DOHH2 (cell line): ENCODE data around the gene HCRTR1.

ENCODE experiments used
- H3F3A ChIP-seq: fragments of 200-600 bp; sonication (generic), shearing (Covaris generic); 2 replicates; pipeline ENCODE4 v1.6.0; 2016; ENCODE audit warnings: antibody characterized with exemption, mild to moderate bottlenecking; ENCODE audit not compliant: control insufficient read depth, insufficient read depth
- H3K27ac ChIP-seq: fragments of 200-600 bp; sonication (generic); 2 replicates; pipeline ENCODE4 v1.5.1; 2014; ENCODE audit warnings: low read depth, mild to moderate bottlenecking, low read length, moderate library complexity
- H3K27me3 ChIP-seq: fragments of 200-600 bp; sonication (generic); 2 replicates; pipeline ENCODE4 v1.6.1; 2014; ENCODE audit warnings: mild to moderate bottlenecking, low read length, mixed read lengths; ENCODE audit not compliant: control insufficient read depth
- H3K36me3 ChIP-seq: fragments of 200-600 bp; sonication (generic); 2 replicates; pipeline ENCODE4 v1.6.1; 2014; ENCODE audit warnings: mild to moderate bottlenecking, low read length, moderate library complexity, mixed read lengths; ENCODE audit not compliant: control insufficient read depth
- H3K4me1 ChIP-seq: fragments of 200-600 bp; sonication (generic); 2 replicates; pipeline ENCODE4 v1.6.1; 2014; ENCODE audit warnings: mild to moderate bottlenecking, low read length, mixed read lengths; ENCODE audit not compliant: control insufficient read depth
- H3K4me2 ChIP-seq: fragments of 200-600 bp; sonication (generic); 2 replicates; pipeline ENCODE4 v1.6.0; 2014; ENCODE audit warnings: mild to moderate bottlenecking, low read length, moderate library complexity
- H3K4me3 ChIP-seq: fragments of 200-600 bp; sonication (generic); 2 replicates; pipeline ENCODE4 v1.5.1; 2014; ENCODE audit warnings: mild to moderate bottlenecking, low read length, mixed read lengths
- H3K79me2 ChIP-seq: fragments of 200-600 bp; sonication (generic); 2 replicates; pipeline ENCODE4 v1.6.1; 2014; ENCODE audit warnings: mild to moderate bottlenecking, low read length, mixed read lengths; ENCODE audit not compliant: control insufficient read depth
- H3K9me2 ChIP-seq: fragments of 200-600 bp; sonication (generic); replicated peaks from 2 replicates; pipeline ENCODE4 v1.6.1; 2014; ENCODE audit warnings: mild to moderate bottlenecking, low read length, mixed read lengths; ENCODE audit not compliant: control insufficient read depth
- H3K9me3 ChIP-seq: fragments of 200-600 bp; sonication (generic); 2 replicates; pipeline ENCODE4 v1.6.1; 2014; ENCODE audit warnings: antibody characterized with exemption, low read length, mixed read lengths; ENCODE audit not compliant: control insufficient read depth, insufficient read depth
- H4K20me1 ChIP-seq: fragments of 200-600 bp; sonication (generic); 2 replicates; pipeline ENCODE4 v1.6.0; 2014; ENCODE audit warnings: low read depth, mild to moderate bottlenecking, antibody characterized with exemption, low read length, moderate library complexity; ENCODE audit not compliant: control insufficient read depth, insufficient read depth
- EZH2phosphoT487 ChIP-seq: fragments of 200-600 bp; sonication (generic); IDR thresholded peaks from 2 replicates; pipeline ENCODE4 v1.6.1; 2017; ENCODE audit warnings: borderline replicate concordance, mild to moderate bottlenecking, antibody characterized with exemption, low read length, moderate library complexity, mixed read lengths
- TF ChIP-seq, protein P1 (sequence below): fragments of 200-600 bp; sonication (generic); IDR thresholded peaks from one replicate; pipeline ENCODE4 v1.5.1; 2014; ENCODE audit warnings: antibody characterized with exemption, mild to moderate bottlenecking, low read depth, low read length; ENCODE audit not compliant: poor library complexity, severe bottlenecking

The HCRTR1 gene

DNA sequence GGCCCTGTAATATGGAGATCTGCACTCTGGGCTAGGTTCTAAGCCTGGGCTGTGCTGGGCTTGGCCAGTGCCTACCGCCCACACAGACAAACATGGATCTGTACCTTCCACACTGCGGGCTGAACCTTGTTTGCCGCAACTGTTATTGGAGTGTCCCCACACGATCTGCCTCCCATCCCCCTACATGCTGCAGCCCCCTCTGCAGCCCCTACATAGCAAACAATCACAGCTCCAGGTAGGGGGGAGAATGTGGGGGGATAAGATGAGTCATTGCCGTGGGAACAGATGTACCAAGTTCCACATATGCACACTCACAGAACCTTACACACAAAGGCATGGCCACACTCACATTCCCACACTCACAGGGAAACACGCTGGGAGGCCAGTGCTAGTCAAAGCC lies 2.1 kb upstream of the HCRTR1 start:
- Histone ChIP-seq H3K36me3 (no peaks in the 10 kb centered on the region), H3K9me3 (no peaks in the 10 kb centered on the region), H3K27me3 (peaks cover 21% of the 10 kb centered on the region), H3K4me1 (peaks cover 9% of the 10 kb centered on the region), H4K20me1 (no peaks in the 10 kb centered on the region), H3K27ac (no peak overlapping the region), H3F3A (no peaks in the 10 kb centered on the region), H3K9me2 (no peaks in the 10 kb centered on the region), H3K4me3 (no peak overlapping the region), H3K79me2 (no peaks in the 10 kb centered on the region), H3K4me2 (no peak overlapping the region)
- no peak for TF ChIP-seq EZH2phosphoT487
- TF ChIP-seq, protein P1, sequence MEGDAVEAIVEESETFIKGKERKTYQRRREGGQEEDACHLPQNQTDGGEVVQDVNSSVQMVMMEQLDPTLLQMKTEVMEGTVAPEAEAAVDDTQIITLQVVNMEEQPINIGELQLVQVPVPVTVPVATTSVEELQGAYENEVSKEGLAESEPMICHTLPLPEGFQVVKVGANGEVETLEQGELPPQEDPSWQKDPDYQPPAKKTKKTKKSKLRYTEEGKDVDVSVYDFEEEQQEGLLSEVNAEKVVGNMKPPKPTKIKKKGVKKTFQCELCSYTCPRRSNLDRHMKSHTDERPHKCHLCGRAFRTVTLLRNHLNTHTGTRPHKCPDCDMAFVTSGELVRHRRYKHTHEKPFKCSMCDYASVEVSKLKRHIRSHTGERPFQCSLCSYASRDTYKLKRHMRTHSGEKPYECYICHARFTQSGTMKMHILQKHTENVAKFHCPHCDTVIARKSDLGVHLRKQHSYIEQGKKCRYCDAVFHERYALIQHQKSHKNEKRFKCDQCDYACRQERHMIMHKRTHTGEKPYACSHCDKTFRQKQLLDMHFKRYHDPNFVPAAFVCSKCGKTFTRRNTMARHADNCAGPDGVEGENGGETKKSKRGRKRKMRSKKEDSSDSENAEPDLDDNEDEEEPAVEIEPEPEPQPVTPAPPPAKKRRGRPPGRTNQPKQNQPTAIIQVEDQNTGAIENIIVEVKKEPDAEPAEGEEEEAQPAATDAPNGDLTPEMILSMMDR = no peak

DNA sequence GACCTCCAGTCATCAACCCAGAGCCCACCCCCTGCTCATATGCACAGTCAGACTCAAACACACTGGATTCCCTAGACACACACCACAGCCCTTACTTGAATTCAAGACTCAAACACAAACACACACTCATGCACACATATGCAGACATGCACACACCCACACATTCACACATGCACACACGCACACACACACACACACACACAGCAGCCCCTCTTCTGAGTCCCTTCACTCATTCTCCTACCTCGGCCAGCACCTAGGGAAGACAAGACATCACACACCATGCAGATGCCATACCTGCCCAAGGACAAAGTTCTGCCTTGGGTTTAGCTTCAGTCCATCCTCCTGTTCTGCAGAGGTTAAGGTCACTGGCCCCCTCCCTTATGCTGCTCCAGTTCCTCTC lies 1.6 kb upstream of the HCRTR1 start:
- no peaks in the 10 kb centered on the region for H4K20me1 ChIP-seq
- H3K4me2 ChIP-seq = no peak overlapping the region
- no peaks in the 10 kb centered on the region for H3K9me2 ChIP-seq
- H3K4me3 ChIP-seq = no peak overlapping the region
- peaks cover 9% of the 10 kb centered on the region for H3K4me1 ChIP-seq
- no peaks in the 10 kb centered on the region for H3K36me3 ChIP-seq
- H3K27ac ChIP-seq = no peak overlapping the region
- no peaks in the 10 kb centered on the region for H3K79me2 ChIP-seq
- TF ChIP-seq, protein P1 = no peak
- no peak for TF ChIP-seq EZH2phosphoT487
- H3K9me3 ChIP-seq = no peaks in the 10 kb centered on the region
- no peaks in the 10 kb centered on the region for H3F3A ChIP-seq
- peaks cover 21% of the 10 kb centered on the region for H3K27me3 ChIP-seq

DNA sequence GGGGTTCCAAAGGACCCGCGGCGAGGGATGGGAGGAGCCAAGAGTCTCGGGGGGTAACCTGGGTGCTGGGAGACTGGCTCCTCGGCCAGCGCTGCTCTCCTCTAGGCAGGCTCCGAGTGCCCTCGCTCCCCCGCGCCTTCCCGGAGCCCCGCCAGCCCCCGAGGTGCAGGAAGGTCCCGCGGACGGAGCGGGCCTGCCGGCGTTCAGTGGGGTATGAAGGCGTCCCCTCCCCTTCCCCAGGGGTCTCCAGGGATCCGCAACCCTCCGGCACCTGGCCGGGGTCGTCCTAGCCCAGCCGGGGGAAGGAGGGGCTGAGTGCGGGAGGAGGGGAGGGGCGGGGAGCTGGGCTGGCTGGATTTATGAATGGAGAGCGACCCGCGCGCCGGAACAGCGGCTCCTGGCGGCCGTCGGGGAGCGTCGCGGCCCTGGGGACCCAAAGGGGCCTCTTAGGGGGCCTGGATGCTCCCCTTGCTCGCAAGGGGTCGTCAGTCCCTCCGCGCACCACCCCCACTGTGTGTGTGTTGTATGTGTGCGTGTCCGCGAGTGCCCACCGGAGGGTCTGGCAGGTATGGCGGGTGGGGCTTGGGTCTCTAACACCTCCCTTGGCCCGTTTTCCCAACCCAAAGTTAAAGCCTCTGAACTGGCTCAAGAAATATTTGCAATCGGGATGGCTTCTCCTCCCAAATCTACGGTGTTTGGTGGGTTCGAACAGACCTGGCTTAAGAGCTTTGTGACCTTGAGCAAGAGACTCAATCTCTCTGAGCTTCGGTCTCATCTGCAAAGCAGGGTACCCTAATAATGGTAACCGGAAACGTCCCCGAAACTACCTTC lies 642 bp downstream of the HCRTR1 start:
- Histone ChIP-seq H3K27me3 (peaks cover 21% of the 10 kb centered on the region), H3K79me2 (no peaks in the 10 kb centered on the region), H3K9me2 (no peaks in the 10 kb centered on the region), H3K4me2 (peak overlapping the region; percentile 93), H3K4me3 (peak overlapping the region; percentile 73), H3K9me3 (no peaks in the 10 kb centered on the region), H3F3A (no peaks in the 10 kb centered on the region), H3K4me1 (peaks cover 9% of the 10 kb centered on the region), H3K27ac (no peak overlapping the region), H4K20me1 (no peaks in the 10 kb centered on the region), H3K36me3 (no peaks in the 10 kb centered on the region)
- TF ChIP-seq, protein P1 = peak; percentile 84
- no peak for TF ChIP-seq EZH2phosphoT487
